ENCODE results near the gene BFSP1. TPM values are rescaled to one million over a fixed set of nuclear protein-coding genes. Genes with fewer than 3 reads are reported as not detected.

The BFSP1 gene
- polyA plus RNA-seq, 4 donors, result 3.3 to 3.5 (median 3.5) TPM

DNA sequence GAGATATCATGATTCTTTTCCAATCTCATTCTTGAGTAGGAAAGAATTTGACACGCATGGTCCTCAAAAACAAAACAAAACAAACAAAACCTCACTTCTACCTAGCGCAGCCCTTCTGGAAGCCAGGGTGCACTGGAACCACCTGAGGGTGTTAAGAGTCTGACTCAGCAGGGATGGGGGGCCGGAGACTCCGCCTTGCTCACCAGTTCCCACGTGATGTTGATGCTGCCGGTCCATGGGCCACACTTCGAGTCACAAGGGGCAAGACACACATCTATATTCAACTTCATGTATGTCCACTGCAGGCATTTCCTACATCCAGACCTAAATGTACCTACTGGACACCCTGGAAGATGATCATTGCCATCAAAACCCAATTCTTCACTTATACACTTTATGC, 30.4 kb downstream of the BFSP1 start:
- DNase-seq (ENCODE audit: low read depth in 4 of 4, low spot score in 2 of 4), result no peak

DNA sequence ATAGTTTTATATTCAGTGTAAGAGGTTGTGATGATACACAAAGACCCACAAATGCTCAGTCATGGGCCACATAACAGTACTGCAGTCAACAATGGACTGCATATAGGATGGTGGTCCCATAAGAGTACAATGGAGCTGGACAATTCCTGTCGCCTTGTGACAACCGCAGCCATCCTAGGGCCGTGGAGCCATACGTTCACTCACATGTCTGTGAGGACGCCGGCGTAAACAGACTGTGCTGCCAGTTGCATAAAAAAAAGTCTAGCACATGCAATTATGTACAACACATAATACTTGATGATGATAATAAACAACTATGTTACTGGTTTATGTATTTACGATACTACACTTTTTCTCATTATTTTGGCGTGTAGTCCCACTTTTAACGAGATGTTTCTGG, 30.9 kb downstream of the BFSP1 start:
- DNase-seq (ENCODE audit: low read depth in 4 of 4, low spot score in 2 of 4), result no peak

GRCh38 chr20:17499041-17499440, 32.1 kb downstream of the BFSP1 start:
- DNase-seq (ENCODE audit: low read depth in 4 of 4, low spot score in 2 of 4), result no peak

- no peak for DNase-seq (ENCODE audit: low read depth in 4 of 4, low spot score in 2 of 4)
Measured at GRCh38 chr20:17498641-17499040, 32.5 kb downstream of the BFSP1 start.

DNA sequence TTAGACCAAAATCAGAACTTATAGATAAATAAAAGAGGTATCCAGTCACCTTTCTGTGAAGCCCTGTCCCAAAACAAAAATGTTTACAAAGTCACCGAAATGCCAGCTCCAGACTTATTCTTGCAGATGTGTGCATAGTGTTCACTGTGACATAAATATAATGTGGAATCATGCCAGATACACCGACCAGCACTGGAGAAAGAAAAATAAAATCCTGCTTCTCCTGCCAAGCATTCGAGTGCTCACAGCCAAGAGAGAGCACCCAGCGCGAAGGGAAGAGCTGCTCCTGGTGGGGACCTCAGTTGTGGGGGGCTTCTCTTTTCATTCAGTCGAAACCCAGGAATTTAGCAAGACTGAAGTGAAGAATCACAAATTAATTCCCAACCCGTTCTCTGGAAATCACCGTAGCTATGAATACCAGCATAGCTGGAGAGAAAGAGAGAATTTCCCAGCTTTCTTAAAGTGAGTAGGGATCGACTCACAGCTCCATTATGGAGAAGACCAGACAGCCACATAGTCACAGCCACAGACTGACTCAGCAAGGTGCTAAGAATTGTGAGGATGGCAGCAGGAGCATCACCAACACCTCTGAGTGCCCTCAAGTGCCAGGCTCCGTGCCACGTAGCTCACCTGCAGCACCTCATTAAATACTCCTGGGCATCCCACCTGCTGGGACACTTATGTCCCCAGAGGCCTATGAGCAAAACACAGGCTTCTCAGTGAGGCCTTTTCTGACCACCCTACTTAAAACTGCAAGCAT, 33.2 kb downstream of the BFSP1 start:
- DNase-seq (ENCODE audit: low read depth in 4 of 4, low spot score in 2 of 4), result no peak

- no peak for DNase-seq (ENCODE audit: low read depth in 4 of 4, low spot score in 2 of 4)
Measured at GRCh38 chr20:17495826-17496225, 35.4 kb downstream of the BFSP1 start.

GRCh38 chr20:17494201-17494600, 37.0 kb downstream of the BFSP1 start:
- DNase-seq (ENCODE audit: low read depth in 4 of 4, low spot score in 2 of 4), result no peak

- DNase-seq (ENCODE audit: low read depth in 4 of 4, low spot score in 2 of 4), result no peak
Measured at GRCh38 chr20:17493173-17493572, 38.0 kb downstream of the BFSP1 start.

DNA sequence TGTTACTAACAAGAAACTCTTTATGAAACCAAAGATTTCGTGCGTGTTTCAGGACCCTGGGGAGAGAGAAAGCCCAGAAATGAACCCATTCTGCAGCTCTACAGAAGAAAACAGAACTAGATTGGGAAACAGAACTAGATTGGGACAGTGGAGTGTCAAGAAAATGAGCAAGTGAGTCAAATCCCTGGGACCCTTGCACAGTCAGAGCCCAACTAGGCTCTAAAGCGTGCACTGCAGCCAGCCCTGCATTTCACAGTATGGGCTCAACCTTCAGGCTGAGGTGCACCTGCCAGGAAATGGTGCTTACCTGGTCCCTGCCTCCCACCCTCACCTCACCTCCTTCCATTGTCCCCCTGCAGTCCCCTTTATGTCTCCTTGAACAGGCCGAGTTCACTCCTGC, 39.7 kb downstream of the BFSP1 start:
- no peak for DNase-seq (ENCODE audit: low read depth in 4 of 4, low spot score in 2 of 4)

- DNase-seq (ENCODE audit: low read depth in 4 of 4, low spot score in 2 of 4), result no peak
Measured at GRCh38 chr20:17491041-17491440, 40.1 kb downstream of the BFSP1 start.

- no peak for DNase-seq (ENCODE audit: low read depth in 4 of 4, low spot score in 2 of 4)
Measured at GRCh38 chr20:17490501-17490900, 40.7 kb downstream of the BFSP1 start.

DNA sequence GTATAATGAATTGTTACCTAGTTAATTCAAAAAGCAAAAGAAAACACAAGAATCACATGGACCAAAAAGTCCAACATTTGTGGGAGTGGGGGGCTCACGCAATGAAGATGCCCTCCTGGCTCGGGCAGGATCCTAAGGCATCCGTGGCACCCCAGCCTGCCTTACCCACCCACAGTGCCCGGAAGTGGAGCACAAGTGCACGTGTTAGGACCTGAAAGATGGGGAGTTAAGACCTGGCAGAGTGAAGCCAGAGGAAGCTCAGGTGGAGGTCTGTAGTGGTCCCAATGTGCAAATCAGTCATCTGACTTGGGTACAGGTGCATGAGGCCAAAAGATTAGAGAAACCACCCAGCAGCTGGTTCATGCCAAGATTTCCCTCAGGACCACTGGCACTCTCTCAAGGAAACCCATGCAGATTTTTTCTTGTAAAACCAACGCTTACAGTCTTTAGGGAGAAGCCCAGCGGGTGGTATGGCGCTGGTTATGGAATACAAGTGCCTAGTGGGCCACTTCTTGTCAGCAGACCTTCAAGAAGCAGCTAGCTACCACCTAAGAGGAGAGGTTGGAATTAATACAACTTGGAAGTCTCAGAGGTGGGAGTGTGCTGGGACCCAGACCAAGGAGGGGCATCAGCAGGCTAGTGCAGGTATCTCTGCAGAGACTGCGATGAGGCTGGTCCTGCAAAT, 42.1 kb downstream of the BFSP1 start:
- no peak for DNase-seq (ENCODE audit: low read depth in 4 of 4, low spot score in 2 of 4)

DNA sequence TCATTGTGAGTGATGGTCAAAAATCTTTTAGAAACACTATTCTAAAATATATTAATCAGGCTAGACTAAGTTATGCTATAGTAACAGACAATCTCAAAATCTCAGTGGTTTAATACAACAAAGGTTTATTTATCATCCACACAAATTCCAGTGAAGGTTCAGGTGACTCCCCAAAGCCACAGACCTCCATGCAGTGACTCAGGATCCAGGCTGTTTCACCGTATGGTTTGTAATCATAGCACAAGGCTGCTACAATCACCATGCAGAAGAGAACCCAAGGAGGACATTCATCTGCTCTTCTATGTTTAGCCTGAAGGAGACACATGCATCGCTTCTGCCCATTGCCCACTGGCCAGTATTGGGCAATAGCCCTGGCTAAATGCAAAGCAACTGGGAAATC, 46.2 kb downstream of the BFSP1 start:
- DNase-seq (ENCODE audit: low read depth in 4 of 4, low spot score in 2 of 4), result no peak

- no peak for DNase-seq (ENCODE audit: low read depth in 4 of 4, low spot score in 2 of 4)
Measured at GRCh38 chr20:17482536-17482935, 48.6 kb downstream of the BFSP1 start.

DNA sequence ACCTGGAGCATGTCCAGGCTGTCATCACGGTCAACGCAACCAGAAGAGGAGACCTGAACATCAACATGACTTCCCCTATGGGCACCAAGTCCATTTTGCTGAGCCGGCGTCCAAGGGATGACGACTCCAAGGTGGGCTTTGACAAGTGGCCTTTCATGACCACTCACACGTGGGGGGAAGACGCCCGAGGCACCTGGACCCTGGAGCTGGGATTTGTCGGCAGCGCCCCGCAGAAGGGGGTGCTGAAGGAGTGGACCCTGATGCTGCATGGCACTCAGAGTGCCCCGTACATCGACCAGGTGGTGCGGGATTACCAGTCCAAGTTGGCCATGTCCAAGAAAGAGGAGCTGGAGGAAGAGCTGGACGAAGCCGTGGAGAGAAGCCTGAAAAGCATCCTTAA, 49.5 kb downstream of the BFSP1 start:
- no peak for DNase-seq (ENCODE audit: low read depth in 4 of 4, low spot score in 2 of 4)

GRCh38 chr20:17480696-17481095, 50.5 kb downstream of the BFSP1 start:
- DNase-seq (ENCODE audit: low read depth in 4 of 4, low spot score in 2 of 4), result no peak

DNA sequence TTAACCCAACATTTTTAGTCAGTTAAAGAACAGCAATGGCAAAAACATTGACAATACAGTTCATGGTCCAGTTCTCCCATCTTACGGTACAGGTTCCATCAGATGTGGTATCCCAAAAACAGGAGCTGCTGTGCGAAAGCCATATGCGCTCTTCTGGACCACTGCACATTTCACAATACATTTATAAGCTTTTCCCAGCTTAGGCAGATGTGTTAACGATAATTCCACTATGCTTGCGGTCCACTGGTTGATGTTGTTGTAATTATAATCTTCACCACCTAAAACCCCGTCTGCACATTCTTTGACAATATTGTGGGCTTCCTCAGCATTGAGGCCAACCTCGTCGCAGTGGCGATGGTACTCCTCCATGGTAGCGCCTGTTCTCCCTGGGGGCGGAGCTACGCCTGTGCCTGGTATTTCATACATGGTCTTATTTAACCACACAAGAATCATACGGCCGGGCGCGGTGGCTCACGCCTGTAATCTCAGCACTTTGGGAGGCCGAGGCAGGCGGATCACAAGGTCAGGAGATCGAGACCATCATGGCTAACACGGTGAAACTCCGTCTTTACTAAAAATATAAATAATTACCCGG, 52.0 kb downstream of the BFSP1 start:
- DNase-seq (ENCODE audit: low read depth in 4 of 4, low spot score in 2 of 4), result no peak

DNA sequence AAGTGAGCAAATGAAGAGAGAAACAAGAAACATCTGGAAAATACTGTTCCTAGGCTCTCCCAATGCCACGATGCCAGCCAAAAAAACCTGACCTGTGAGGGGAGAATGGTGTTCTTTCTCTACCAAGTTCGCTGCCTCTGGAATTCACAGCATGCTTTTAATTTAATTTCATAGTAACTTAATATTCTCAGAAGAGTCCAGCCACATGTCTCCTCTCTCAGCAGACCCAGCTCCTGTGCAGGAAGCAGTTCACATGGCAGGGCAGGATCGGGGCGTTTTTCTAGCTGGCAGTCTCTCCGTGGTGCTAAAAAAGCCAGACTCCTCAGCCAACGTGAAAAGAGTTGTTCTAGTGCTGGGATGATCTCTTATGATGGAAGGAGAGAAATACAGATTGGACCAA, 57.5 kb downstream of the BFSP1 start:
- no peak for DNase-seq (ENCODE audit: low read depth in 4 of 4, low spot score in 2 of 4)

DNA sequence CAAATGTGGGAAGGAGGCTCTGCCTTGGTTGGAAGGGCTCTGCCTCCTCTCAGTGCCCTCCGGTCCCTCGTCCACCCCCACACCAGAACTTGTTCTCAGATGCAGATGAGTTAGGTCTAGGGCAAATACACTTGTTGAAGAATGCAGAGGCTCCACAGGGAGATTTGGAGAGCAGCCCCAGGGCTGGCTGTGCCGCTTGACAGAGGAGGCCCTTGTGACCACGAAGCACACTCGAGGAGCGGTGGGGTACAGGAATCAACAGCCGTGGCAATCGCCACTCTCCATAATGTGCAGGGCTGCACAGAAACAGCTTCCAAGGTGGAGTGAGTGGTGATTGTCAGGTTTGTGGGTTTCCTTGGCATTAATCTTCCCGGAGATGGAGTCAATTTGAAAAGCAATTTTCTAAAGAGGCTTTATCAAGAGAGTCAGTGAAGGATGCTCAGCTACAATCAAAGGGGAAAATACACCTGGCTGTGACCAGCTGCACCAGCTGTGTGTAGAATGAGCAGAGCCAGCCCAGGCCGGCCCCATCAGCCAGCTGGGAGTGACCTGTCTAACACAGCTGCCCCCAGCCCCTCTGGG, 59.5 kb downstream of the BFSP1 start:
- no peak for DNase-seq (ENCODE audit: low read depth in 4 of 4, low spot score in 2 of 4)

- no peak for DNase-seq (ENCODE audit: low read depth in 4 of 4, low spot score in 2 of 4)
Measured at GRCh38 chr20:17470973-17471372, 60.2 kb downstream of the BFSP1 start.

- DNase-seq (ENCODE audit: low read depth in 4 of 4, low spot score in 2 of 4), result no peak
Measured at GRCh38 chr20:17470521-17470920, 60.7 kb downstream of the BFSP1 start.

Data from left renal cortex interstitium (tissue), 4 donors.